ENCODE results near the gene TRPM5.

TRPM5 gene

GRCh38 chr11:2404735-2405196, 39.5 kb downstream of the TRPM5 start:
- Histone ChIP-seq H3K4me3 (no peak overlapping the region), H3K36me3 (peaks cover 13 to 31% (median 23%) of the 10 kb centered on the region in 3 donors), H3K27me3 (peaks cover 0 to 15% of the 10 kb centered on the region in 2 donors), H3K27ac (no peak overlapping the region), H3K4me1 (peaks cover 0 to 19% (median 14%) of the 10 kb centered on the region in 4 donors), H3K9me3 (no peaks in the 10 kb centered on the region)
- intact Hi-C loops (cut with DNase I; ENCODE audit: low total_unique reads), result loop anchor here (5.0 to 10.0 kb wide), 2 partner anchors 32 to 500 kb away; a partner anchor contains a TSS
- no peak for DNase-seq
- no peak for TF ChIP-seq CTCF (IDR thresholded peaks at IDR 0.05)

- peaks cover 13 to 37% (median 23%) of the 10 kb centered on the region in 3 donors for H3K36me3 ChIP-seq
- H3K9me3 ChIP-seq, result no peaks in the 10 kb centered on the region
- no peak overlapping the region for H3K27ac ChIP-seq
- TF ChIP-seq CTCF (IDR thresholded peaks at IDR 0.05), result no peak
- H3K4me3 ChIP-seq, result no peak overlapping the region
- intact Hi-C loops (cut with DNase I; ENCODE audit: low total_unique reads), result loop anchor here (10.0 kb wide), 1 partner anchor 502 kb away; a partner anchor contains a TSS
- H3K27me3 ChIP-seq, result peaks cover 0 to 3% of the 10 kb centered on the region in 2 donors
- peaks cover 0 to 31% (median 26%) of the 10 kb centered on the region in 4 donors for H3K4me1 ChIP-seq
- DNase-seq, result no peak
Measured at GRCh38 chr11:2402890-2403645, 41.2 kb downstream of the TRPM5 start.

- Histone ChIP-seq H3K9me3 (no peaks in the 10 kb centered on the region), H3K4me1 (peaks cover 0 to 31% (median 26%) of the 10 kb centered on the region in 4 donors), H3K27ac (no peak overlapping the region), H3K36me3 (peaks cover 15 to 44% (median 25%) of the 10 kb centered on the region in 3 donors), H3K27me3 (no peaks in the 10 kb centered on the region), H3K4me3 (peak overlapping the region in 1 of 2 donors; percentile 80)
- intact Hi-C loops (cut with DNase I; ENCODE audit: low total_unique reads), result loop anchor here (10.0 kb wide), 1 partner anchor 503 kb away; a partner anchor contains a TSS
- no peak for TF ChIP-seq CTCF (IDR thresholded peaks at IDR 0.05)
- no peak for DNase-seq
Measured at GRCh38 chr11:2402106-2402505, 42.2 kb downstream of the TRPM5 start.

GRCh38 chr11:2401436-2401984, 42.8 kb downstream of the TRPM5 start:
- no peak for DNase-seq
- TF ChIP-seq CTCF (IDR thresholded peaks at IDR 0.05), result no peak
- Histone ChIP-seq H3K27me3 (no peaks in the 10 kb centered on the region), H3K27ac (peak overlapping the region; percentile 78 to 93), H3K4me1 (peaks cover 0 to 31% (median 26%) of the 10 kb centered on the region in 4 donors), H3K9me3 (no peaks in the 10 kb centered on the region), H3K4me3 (peak overlapping the region; percentile 80 to 95), H3K36me3 (peaks cover 21 to 50% (median 31%) of the 10 kb centered on the region in 3 donors)
- intact Hi-C loops (cut with DNase I; ENCODE audit: low total_unique reads), result loop anchor here (10.0 kb wide), 1 partner anchor 503 kb away; a partner anchor contains a TSS

GRCh38 chr11:2400762-2401435, 43.4 kb downstream of the TRPM5 start:
- Histone ChIP-seq H3K9me3 (no peaks in the 10 kb centered on the region), H3K4me1 (peaks cover 0 to 31% (median 26%) of the 10 kb centered on the region in 4 donors), H3K27ac (peak overlapping the region; percentile 78 to 93), H3K27me3 (no peaks in the 10 kb centered on the region), H3K4me3 (peak overlapping the region; percentile 80 to 95), H3K36me3 (peaks cover 27 to 56% (median 37%) of the 10 kb centered on the region in 3 donors)
- no peak for DNase-seq
- intact Hi-C loops (cut with DNase I; ENCODE audit: low total_unique reads), result loop anchor here (10.0 kb wide), 1 partner anchor 504 kb away; a partner anchor contains a TSS
- no peak for TF ChIP-seq CTCF (IDR thresholded peaks at IDR 0.05)

Measured in tibial artery (tissue), 4 donors.